ENCODE results near the gene PAK5.

The PAK5 gene

DNA sequence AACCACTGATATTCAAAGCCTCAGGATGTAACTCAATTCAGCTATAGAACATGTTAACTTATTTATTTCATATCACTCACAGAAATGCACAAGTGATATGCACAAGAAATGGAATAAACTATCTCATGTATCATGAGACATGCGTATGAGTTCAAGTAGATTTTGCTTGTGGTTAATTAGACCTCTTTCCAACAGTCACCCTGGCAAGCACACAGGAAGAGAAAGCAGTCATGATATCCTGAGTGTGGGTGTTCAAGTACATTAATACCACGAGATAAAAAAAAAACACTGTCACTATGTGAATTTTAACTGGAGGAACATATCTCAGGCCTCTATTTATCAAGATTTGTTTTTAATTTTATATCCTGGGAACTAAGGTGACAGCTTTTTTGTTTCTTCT is 260.3 kb downstream of the PAK5 start:
- no peak for DNase-seq (ENCODE audit: low read depth in 2 of 3, low spot score in 2 of 3)

DNA sequence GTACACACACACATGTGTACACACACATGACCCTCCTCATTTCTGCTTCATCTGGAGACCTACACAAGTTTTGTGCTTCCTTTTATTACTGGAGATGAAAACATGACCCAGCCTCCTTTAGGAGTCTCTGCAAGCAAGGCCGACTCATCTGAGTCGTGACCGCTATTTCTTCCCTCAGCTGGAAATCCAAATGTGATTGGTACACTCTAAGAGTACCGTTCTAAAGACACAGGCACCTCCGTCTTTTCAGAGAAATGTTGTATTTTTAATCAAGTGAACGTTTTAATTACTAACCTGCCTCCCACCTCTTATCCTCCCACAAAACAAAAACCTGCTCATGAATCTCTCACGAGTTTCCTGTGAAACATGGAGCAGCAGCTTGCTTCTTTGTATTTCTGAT is 261.5 kb downstream of the PAK5 start:
- no peak for DNase-seq (ENCODE audit: low read depth in 2 of 3, low spot score in 2 of 3)

DNA sequence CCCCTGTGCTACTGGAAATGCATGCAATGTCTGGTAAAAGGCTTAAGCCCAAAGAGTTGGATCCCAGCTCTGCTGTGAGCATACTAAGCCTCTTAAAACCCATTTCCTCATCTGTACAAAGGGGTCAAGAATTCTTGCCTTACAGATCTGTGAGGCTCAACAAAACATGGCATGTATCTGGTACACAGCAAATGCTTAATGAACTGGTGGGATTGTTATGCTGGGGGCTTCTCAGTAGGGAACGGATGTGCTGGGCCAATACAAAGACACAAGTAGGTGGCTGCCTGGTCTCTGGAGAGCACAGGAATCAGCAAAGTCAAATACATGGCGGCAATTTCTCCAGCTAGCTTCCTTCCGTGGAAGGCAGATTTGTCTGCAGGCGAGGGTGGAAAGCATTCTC is 262.2 kb downstream of the PAK5 start:
- DNase-seq (ENCODE audit: low read depth in 2 of 3, low spot score in 2 of 3), result no peak

DNA sequence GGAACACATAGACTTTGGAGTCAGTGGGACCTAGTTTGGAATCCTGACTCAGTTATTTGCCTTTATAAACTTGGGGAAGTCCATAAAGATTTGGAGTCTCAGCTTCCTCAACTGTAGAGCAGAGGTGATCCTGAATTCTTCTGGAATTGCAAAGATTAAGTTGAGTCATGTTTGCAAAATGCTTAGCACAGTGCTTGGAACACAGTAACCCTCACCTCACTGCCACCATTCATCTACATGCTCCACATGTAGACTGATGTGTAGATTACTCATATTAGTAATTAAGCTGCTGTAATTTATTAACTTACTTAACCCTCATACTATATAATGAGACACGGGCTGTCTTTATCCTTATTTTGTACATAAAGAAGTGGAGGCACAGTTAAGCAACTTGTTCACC is 263.0 kb downstream of the PAK5 start:
- DNase-seq (ENCODE audit: low read depth in 2 of 3, low spot score in 2 of 3), result no peak

DNA sequence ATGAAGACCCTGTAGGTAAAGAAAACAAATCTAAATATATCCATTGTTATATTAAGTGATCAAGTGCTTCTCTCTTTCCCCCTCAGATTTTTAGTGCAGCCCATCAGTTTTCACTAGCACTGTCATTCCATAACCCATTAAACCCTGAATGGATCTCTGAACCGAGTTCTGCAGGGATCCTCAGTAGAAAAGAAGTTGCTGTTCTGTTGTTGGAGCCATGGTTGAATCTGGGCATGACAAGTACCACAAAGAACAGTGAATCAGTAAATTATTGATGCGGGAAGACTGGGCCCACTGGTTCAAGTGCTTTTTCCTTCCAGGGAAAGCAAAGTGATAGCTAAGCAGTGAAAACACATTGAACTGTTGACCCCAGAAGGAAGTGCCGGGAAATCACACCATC is 264.1 kb downstream of the PAK5 start:
- no peak for DNase-seq (ENCODE audit: low read depth in 2 of 3, low spot score in 2 of 3)

DNA sequence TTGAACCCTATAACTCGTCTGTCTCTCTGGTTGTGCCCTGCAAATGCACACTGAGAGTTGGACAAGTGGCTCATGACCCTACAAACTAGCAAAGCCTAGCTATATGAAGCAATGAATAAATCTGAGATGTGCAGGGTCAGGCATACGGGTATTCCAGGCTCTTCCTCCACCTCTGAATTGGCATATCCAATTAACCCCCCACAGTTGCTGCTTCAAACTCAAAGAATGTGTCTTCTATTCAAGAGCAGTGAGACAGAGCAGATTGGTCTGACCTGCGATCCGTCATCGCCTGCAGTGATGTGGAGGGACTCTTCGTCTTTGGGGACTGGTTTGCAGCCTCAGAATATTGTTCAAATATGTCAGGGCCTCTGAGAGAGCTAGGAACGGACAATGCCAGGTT is 264.7 kb downstream of the PAK5 start:
- no peak for DNase-seq (ENCODE audit: low read depth in 2 of 3, low spot score in 2 of 3)

DNA sequence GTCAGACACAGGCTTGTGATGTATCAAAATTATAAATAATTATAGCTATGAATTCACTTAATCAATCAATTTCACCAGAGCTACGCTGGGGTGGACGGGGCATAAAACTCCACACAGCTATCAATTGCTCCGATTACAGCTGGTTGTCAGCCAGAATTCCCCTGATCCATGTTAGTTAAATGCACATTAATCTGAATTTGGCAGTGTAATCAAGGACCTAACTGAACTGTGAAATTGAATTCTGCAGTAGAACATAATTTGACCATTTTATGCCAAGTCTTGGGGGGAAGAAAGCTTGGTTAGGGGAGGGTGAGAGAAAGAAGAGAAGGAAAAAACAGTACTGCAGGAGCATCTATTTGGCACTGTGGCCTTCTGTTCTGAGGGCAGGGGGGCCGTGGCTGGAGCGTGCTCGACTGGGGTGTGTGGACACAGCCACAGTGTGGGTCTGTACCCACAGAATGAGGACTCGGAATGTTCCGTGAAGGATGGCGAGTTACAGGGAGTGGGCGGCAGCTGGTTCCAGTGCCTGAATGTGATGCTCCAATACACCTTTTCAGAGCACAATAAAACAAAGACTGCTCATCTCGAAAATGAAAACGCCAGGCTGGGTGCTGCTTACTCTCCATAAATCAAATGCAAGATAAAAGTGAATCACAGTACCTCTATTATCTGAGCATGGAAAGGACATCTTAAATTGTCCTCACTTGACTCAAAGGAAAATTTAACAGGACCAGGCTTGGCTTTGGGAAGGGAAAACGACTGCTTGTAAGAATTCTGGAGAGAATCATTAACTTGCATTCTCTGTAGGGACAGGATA is 265.3 kb downstream of the PAK5 start:
- no peak for DNase-seq (ENCODE audit: low read depth in 2 of 3, low spot score in 2 of 3)

DNA sequence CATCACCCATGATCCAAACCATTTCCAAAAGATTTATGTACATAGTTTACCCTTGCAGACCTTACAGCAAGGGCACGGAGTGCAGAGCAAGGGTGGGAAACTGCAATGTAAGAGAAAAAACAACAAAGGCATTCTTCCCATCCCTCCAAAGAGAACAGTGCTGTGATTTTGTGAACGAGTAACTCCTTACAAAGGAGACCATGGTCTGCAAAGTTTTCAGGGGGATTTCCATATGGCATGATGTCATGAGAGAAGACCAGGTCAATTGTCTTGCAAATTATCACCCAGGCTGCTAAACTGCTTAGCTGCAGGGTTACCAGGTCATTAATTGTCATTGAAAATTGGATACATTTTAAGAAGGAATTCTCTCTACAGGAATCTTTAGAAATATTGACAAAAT is 266.2 kb downstream of the PAK5 start:
- no peak for DNase-seq (ENCODE audit: low read depth in 2 of 3, low spot score in 2 of 3)

DNA sequence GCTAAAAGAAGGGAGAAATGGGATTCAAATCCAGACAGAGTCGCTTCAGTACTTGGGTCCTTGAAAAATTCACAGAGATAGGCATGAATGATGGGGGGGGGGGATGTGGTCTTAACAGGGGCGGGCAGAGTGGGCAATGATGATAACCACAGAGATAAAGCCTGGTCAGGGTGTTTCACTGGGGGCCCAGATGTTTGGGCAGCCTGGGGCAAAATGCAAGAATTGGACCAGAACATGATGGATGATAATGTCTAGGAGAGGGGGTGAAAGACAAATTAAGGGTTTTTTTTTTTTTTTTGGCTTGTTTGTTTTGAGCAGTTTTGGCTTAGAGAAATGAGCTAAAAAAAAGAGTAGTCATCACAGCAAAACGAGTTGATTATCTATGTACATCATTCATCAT is 267.1 kb downstream of the PAK5 start:
- no peak for DNase-seq (ENCODE audit: low read depth in 2 of 3, low spot score in 2 of 3)

DNA sequence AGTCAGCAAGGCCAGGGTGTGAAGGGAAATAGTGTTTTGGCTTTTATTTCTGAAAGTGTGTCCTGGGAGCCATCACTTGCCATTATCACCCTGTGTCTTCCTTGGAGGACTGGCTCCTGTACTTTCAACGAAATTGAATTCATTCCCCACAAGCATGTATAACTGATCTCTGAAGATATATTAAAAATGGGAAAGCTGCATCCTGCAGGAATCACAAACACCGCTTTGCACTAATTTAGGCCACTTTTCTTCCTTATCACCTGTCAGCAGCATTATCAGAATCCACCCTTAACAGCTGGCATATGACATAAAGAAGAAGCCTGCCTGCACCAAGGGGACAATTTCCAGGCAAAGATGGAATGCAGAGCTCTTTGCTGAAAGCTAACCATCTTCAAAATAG is 268.3 kb downstream of the PAK5 start:
- no peak for DNase-seq (ENCODE audit: low read depth in 2 of 3, low spot score in 2 of 3)

DNA sequence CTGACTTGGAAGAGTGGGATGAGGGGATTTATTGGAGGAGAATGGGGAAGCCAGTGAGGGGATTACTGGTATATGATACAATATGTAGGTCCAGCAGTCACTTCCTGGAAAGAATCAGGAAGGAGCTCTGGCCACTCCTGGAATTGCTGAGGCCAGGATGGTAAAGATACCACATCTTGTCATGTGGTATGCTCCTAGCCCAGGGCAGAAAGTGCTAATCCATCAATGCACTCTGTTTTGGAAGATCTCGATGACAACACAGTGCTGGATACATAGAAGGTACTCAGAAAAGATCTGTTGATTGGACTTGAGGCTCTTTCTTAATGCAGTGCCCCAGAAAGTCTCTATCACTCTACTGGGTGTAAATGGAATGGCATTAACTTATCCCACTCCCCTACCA is 271.9 kb downstream of the PAK5 start:
- no peak for DNase-seq (ENCODE audit: low read depth in 2 of 3, low spot score in 2 of 3)

DNA sequence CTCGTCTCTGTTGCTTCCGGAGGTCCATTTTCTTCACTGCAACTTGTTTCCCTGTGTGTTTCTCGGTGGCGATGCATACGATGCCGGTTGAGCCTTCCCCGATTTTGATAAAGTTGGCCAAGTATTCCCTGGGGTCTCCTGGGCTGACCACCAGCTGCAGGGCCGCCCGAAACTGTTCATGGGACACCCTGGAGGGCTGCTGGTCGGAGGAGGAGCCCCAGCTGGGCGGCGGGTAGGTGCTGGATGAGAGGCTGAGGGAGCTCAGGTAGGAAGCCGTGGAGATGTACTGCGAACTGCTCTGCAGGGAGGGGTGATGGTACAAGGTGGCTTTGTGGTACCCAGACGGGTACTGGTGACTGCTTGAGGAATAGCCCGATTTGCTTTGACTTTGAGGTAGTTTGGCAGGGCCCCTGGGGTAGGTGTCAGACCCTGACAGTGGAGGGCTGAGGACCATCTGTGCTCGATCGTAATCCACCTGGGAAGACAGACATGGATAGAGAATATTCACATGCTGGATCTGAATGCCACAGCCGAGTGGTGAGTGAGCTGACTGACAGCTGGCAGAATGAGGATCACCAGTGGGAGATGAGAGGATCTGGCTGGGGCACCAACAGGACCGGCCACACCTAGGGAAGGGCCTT is 272.8 kb downstream of the PAK5 start:
- no peak for DNase-seq (ENCODE audit: low read depth in 2 of 3, low spot score in 2 of 3)

DNA sequence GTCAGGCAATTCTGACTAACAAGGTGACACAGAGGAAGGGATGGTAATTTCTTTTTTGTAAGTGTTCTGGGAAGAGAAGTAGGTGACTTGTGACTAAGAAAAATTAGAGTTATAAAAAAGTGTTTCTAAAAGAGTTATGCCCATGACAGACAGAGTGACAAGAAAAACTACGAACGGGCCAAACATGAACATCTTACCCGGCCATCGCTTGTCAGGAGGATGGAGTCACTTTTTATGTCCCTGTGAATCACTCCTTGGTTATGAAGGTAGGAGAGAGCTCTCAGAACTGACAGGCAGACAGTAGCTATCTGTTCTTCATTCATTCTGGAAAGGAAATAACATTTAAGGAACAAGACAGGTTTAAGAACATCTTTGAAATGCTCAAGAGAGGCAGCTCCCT is 281.5 kb downstream of the PAK5 start:
- DNase-seq (ENCODE audit: low read depth in 2 of 3, low spot score in 2 of 3), result no peak

DNA sequence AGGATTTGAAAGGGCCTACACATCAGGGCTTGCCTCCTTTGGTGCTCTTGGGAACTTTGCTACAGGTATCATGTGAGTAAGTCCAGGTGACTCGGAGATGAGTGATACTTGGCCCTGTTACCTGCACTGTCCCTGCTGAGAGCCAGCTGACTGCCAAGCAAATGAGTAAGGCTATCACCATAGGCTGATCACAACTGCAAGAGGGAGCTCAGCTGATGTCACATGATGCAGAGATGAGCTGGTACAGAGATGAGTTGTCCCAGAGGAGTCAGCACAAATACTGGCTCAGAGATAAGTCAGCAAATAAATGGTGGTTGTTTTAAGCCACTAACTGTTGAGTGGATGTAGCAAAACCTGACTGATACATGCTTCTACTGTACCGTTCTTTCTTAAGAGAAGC is 283.1 kb downstream of the PAK5 start:
- no peak for DNase-seq (ENCODE audit: low read depth in 2 of 3, low spot score in 2 of 3)

DNA sequence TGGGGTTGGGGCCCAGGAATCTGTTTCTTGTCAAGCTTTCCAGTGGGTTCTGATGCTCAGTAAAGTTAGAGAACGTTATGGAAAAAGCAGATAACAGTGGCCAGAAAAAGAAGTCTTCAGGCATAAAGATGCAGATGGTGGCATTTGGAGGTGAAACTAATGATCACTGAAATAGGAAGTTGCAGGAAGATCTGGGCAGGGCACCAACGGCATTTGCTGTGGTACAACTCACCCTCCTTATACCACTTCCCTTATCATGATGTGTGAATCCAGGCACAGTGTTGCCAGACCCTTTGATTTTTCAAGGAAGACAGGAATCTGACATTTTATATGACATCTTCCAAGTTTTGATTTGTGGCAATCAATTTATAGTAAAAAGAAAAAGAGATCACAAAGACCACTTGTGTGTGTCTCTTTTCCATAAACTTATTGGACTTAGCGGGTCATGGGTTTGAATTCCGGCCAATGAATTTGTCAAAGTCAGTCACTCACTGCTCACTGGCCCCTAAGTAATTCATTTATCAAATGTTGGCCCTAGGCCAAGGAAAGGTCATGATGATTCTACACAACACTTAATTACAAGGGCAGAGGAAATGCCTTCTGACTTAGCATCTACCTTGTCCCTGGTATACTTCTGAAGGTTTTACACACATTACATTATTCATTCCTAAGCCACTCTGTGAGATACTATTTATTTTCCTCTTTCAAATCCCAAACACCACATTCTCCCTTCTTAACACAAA is 286.9 kb downstream of the PAK5 start:
- DNase-seq (ENCODE audit: low read depth in 2 of 3, low spot score in 2 of 3), result no peak

DNA sequence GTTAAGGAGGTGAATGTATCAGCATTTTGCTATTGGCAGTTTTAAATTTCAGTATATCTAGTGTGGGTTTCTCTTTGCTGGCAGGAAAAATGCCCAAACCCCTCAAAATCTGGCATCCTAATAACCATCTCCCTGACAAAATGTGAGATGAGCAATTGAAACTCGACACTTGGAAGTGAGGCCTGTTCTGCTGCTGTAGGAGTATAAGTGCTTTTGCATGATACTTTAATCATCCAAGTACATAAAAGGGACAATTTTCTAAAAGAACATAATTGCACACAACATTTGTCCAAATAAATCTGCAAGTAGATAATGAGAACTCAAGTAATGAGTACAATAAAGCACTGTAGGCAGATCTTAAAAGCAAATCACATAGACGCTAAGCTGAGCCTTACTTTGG is 288.0 kb downstream of the PAK5 start:
- no peak for DNase-seq (ENCODE audit: low read depth in 2 of 3, low spot score in 2 of 3)

DNA sequence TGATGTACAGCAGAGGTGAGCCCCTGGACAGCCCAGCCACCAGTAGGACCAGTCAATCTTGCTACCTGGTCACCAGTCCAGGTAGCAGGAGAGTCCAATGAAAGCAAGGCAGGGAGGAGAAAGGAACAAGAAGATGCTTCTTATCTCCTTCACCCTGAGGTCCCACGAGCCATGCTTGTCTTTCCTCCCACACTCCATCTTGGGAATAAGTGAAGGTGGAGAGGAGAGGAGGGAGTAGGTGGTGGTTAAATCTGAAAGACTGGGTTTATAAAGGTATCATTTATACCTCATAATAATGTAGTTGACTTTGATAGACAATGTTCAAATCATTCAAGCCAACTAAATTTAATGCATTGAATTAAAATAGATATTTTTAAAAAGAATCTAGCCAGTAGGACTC is 288.6 kb downstream of the PAK5 start:
- no peak for DNase-seq (ENCODE audit: low read depth in 2 of 3, low spot score in 2 of 3)

DNA sequence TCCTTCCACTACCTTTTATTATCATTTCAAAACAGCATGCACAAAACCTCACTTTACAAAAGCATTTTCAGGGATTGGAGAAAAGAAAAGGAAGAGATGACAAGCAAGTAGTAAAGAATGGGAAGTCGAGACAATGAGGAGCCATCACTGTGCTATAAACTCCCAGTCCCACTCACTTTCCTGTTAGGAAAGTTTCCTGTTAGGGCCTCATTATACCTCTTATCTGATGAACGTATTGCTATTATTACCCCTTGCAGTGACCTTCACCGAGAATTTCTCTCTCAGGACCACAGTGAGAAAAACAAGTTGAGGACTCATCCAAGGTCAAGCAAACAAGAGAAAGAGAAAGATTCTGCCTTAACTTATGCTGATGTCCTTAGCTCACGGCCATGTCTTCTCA is 295.7 kb downstream of the PAK5 start:
- no peak for DNase-seq (ENCODE audit: low read depth in 2 of 3, low spot score in 2 of 3)

DNA sequence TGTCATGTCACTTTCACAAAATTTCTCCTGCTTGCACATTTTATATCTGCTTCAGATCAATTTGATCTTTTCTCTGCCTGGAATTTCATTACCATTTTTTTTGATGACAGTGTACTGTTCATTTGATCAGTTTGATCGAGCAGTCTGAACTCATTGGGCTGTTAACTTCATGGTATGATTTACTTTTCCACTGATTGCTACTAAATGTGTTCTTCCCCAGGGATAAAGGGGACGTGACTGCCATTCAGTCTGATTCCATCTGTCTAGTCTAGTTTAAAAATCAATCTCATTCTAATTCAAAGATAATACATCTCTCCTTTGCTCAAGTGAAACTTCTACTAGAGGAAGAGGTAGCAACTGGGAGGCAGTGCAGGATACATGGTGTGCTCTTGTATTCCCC is 303.4 kb downstream of the PAK5 start:
- no peak for DNase-seq (ENCODE audit: low read depth in 2 of 3, low spot score in 2 of 3)

DNA sequence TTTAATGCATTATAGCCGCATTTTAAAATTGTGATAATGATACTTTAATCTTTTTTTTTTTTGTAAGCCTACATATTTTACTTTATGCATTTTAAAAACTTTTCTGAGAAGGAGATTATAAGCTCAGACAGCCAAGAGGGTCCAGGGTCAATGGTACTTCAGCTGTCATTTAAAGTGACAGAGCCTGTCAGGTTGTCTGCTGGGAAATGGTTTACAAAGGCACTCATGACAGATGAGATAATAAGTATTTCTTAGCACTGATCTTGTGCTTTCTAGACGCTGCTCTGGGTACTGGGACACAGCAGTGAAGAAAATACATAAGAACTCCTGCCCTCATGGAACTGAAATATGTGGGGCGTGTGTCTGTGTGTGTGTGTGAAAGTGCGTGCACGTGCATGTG is 304.9 kb downstream of the PAK5 start:
- DNase-seq (ENCODE audit: low read depth in 2 of 3, low spot score in 2 of 3), result no peak

DNA sequence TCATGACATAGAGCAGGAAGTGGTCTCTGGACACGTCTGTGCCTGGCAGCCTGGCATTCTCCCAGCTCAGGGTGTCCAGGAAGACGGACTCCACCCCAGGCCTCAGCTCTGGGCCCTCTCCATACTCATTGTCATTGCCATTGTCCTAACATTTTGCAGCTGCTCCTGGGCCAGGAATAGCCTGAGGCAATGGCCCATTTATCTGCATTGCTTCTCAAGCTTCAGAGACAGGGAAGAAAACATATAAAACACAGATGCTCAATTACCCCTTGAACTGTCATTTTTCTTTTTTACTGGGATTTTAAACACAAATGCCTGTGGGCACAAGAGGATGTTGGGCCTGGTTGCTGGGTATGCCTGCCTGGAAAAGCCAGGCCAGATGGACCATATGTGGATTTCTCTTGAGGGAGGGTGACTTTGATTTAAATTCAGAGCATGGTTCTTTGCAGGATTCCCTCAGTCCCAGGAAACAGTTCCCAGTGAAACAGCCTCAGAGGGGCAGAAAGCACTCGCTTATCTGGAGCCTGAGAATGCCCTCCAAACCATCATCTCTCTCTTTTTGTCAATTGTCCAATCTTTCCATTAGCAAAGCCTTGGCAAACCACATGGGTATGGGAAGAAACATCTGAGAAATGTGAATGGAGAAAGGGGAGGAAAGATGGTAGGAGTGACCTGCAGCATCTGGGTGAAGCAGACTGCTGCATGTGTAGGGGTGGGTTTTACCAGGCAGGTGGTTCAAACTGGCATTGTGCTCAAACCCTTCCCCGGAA is 306.6 kb downstream of the PAK5 start:
- DNase-seq (ENCODE audit: low read depth in 2 of 3, low spot score in 2 of 3), result no peak

DNA sequence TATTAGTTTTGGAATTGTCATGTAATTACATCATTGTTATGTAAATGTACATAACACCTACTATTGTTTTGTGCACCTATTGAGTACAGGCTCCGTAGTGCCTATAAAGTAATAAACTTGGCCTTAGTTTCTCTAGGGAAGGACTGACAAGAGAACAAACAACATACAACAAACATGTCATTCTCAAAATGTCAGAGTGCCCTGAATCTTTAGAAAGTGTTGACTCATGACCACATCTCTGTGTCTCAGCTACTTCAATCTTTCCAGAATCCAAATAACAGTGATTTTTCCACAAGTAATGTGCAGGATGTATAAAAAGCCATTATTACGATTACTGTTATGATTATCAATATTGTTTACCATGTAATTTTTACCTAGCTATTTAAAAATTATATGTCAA is 307.3 kb downstream of the PAK5 start:
- DNase-seq (ENCODE audit: low read depth in 2 of 3, low spot score in 2 of 3), result no peak
